Body of pancreas (tissue), 4 donors: ENCODE measurements around the gene SPG11.

Experiments
- CTCF ChIP-seq, 7 experiments: fragments of 450-650 bp in 4 of 7; fragments of 200-600 bp in 3 of 7; sonication (generic) in 3 of 7; IDR thresholded peaks; one replicate each; pipeline ENCODE4 v1.5.1; 2016 to 2019; ENCODE audit warnings: antibody characterized with exemption in 7 of 7
- POLR2A ChIP-seq, 3 donors: fragments of 450-650 bp; IDR thresholded peaks; one replicate each; pipeline ENCODE4 v1.6.1; 2016; ENCODE audit warnings: antibody characterized with exemption in 3 of 3, mild to moderate bottlenecking in 2 of 3

GRCh38 chr15:44670087-44670950, 6.9 kb upstream of the SPG11 start:
- TF ChIP-seq CTCF (IDR thresholded peaks at IDR 0.05) (no peak), POLR2A (IDR thresholded peaks at IDR 0.05) (no peak)
